Muscle layer of colon (tissue), 2 donors: Measurements from ENCODE around the gene WDR73.
"Not testable (repeated sequence)": the region's sequence is repeated elsewhere in the genome, so short reads cannot be mapped to it uniquely, and the experiment has no call there.

Experiments used
- H3K27ac ChIP-seq: one replicate; pipeline ENCODE4 v1.7.0; 2013; ENCODE audit warnings: low read depth, mild to moderate bottlenecking, low read length, moderate library complexity
- H3K27me3 ChIP-seq, 2 donors: one replicate each; pipeline ENCODE4 v1.7.0; 2013; ENCODE audit warnings: low read length in 2 of 2, mild to moderate bottlenecking in 2 of 2; ENCODE audit not compliant: insufficient read depth in 2 of 2, control insufficient read depth in 1 of 2
- H3K36me3 ChIP-seq: one replicate; pipeline ENCODE4 v1.7.0; 2013; ENCODE audit warnings: mild to moderate bottlenecking, low read length; ENCODE audit not compliant: insufficient read depth
- H3K4me1 ChIP-seq: one replicate; pipeline ENCODE4 v1.7.0; 2013; ENCODE audit warnings: mild to moderate bottlenecking, low read length; ENCODE audit not compliant: insufficient read depth
- H3K4me3 ChIP-seq, 2 donors: one replicate each; pipeline ENCODE4 v1.7.0; 2013; ENCODE audit warnings: low read length in 2 of 2, low read depth in 1 of 2, mild to moderate bottlenecking in 1 of 2, moderate library complexity in 1 of 2
- H3K9ac ChIP-seq: one replicate; pipeline ENCODE4 v1.7.0; 2013; ENCODE audit warnings: low read length
- H3K9me3 ChIP-seq: one replicate; pipeline ENCODE4 v1.7.0; 2013; ENCODE audit warnings: mild to moderate bottlenecking, low read length
- donor health status: abdominal sarcoma.
- donor health status: Adenocarcinoma of cecum.

Gene WDR73

DNA sequence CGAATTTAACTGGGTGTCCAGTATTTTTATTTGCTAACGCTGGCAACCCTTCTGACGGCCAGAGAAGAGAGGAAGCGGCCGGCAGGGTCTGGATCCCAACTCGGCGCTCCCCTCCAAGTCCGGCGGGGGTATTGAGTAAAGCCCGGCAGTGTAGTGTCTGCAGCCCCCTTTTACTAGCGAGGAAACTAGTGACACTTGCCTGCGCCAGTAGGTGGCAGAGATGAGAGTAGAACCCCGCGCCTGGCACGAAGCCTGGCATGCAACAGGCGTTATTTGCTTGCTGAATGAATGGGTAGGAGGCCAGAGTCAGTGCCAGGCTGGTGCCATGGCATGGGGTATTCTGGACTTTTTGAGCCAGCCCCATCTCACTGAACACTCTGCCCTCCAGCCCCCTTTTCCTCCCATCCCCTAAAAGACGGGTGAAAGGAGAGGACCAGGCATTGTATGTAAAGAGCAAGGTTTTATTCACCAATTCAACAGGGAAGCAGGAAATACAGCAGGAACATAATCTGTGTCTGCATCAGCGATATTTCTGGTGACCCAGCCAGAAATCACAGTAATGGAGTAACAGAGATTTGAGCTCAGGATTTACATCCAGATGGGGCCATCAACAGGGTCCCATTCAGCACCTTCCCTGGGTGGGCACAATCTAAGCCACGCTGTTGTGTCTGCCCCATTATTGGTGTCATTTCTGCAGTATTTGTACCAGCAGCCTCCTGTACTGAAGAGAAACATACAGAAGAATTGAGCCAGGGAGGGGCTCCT lies 788 bp upstream of the WDR73 start:
- Histone ChIP-seq H3K27me3 (no peaks in the 10 kb centered on the region), H3K27ac (peak overlapping the region; percentile 96), H3K4me1 (peaks cover 33% of the 10 kb centered on the region), H3K9me3 (no peaks in the 10 kb centered on the region), H3K36me3 (peaks cover 13% of the 10 kb centered on the region), H3K9ac (peak overlapping the region; percentile 69), H3K4me3 (peak overlapping the region; percentile 34 to 90)

DNA sequence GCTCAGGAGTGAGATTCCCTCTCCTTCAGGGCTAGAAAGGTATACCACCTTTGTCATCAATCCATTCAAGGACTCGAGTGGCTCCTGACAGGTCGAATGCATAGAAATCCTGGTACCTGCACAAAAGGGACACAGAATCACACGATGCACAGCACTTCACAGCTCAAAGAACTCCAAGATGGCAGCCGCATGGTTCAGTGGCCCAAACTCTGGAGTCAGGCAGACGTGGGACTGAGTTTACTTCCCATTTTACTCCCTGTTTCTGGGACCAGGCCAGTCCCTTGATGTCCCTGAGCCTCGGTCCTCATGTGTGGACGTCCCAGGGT lies 536 bp downstream of the WDR73 start:
- Histone ChIP-seq H3K27me3 (no peaks in the 10 kb centered on the region), H3K9ac (peak overlapping the region; percentile 69), H3K4me1 (peaks cover 28% of the 10 kb centered on the region), H3K36me3 (peaks cover 25% of the 10 kb centered on the region), H3K4me3 (peak overlapping the region; percentile 34 to 90), H3K9me3 (no peaks in the 10 kb centered on the region), H3K27ac (peak overlapping the region; percentile 96)

- Histone ChIP-seq H3K9ac (no peak overlapping the region), H3K27me3 (no peaks in the 10 kb centered on the region), H3K9me3 (no peaks in the 10 kb centered on the region), H3K36me3 (peaks cover 61% of the 10 kb centered on the region), H3K4me1 (peaks cover 17% of the 10 kb centered on the region), H3K4me3 (no peak overlapping the region), H3K27ac (no peak overlapping the region)
These were observed 4.4 kb downstream of the WDR73 start for GRCh38 chr15:84649706-84650105.

DNA sequence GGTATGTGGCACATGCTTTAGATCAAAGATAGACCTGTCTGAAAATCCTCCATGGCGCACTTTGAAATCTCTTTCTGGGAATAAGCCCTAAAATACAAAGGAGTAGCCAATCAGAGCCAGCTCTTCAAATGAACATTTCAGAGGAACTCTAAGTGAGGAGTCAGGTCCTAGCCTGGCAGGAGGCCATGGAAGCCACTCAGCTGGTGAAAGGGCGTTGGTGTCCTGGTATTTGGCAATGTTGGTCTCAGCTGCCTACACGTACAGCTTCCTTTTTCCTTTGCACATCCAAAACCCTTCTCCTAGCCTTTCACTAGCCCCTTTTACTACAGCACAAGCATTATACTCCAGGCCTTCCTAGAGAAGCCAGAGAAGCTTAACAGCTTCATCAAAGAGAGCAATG lies 5.5 kb downstream of the WDR73 start:
- H3K27ac ChIP-seq: no peak overlapping the region
- peaks cover 61% of the 10 kb centered on the region for H3K36me3 ChIP-seq
- no peak overlapping the region for H3K9ac ChIP-seq
- H3K9me3 ChIP-seq: no peaks in the 10 kb centered on the region
- H3K27me3 ChIP-seq: no peaks in the 10 kb centered on the region
- H3K4me1 ChIP-seq: peaks cover 15% of the 10 kb centered on the region
- no peak overlapping the region for H3K4me3 ChIP-seq

- Histone ChIP-seq H3K9me3 (no peaks in the 10 kb centered on the region), H3K27ac (no peak overlapping the region), H3K9ac (no peak overlapping the region), H3K27me3 (no peaks in the 10 kb centered on the region), H3K4me3 (no peak overlapping the region), H3K4me1 (peaks cover 6% of the 10 kb centered on the region), H3K36me3 (peaks cover 69% of the 10 kb centered on the region)
These were observed 6.4 kb downstream of the WDR73 start for GRCh38 chr15:84647726-84648125.

- H3K36me3 ChIP-seq: peaks cover 76% of the 10 kb centered on the region
- no peaks in the 10 kb centered on the region for H3K9me3 ChIP-seq
- no peaks in the 10 kb centered on the region for H3K4me1 ChIP-seq
- no peak overlapping the region for H3K27ac ChIP-seq
- no peak overlapping the region for H3K4me3 ChIP-seq
- no peak overlapping the region for H3K9ac ChIP-seq
- H3K27me3 ChIP-seq: no peaks in the 10 kb centered on the region
These were observed 8.1 kb downstream of the WDR73 start for GRCh38 chr15:84645997-84646396.

DNA sequence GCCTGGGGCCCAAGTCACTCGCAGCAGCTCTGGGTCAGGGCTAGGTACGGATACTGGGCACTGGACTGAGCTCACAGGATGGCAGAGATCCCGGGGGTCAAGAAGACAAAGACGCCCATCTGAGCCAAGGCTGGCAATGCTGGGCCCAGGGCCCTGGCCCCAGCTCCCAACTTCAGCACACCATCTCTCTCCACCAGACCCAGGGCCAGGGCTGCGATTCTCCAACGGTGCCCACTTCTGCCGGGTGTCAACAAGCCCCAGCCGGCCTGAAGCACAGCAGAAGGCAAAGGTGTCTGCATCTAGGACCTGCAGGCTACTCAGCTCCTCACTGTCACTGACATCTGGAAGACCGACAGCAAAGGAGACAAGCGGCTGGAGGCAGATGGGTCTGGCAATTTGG lies 8.6 kb downstream of the WDR73 start:
- Histone ChIP-seq H3K36me3 (peaks cover 80% of the 10 kb centered on the region), H3K9ac (no peak overlapping the region), H3K27me3 (no peaks in the 10 kb centered on the region), H3K9me3 (no peaks in the 10 kb centered on the region), H3K27ac (no peak overlapping the region), H3K4me3 (no peak overlapping the region), H3K4me1 (no peaks in the 10 kb centered on the region)

DNA sequence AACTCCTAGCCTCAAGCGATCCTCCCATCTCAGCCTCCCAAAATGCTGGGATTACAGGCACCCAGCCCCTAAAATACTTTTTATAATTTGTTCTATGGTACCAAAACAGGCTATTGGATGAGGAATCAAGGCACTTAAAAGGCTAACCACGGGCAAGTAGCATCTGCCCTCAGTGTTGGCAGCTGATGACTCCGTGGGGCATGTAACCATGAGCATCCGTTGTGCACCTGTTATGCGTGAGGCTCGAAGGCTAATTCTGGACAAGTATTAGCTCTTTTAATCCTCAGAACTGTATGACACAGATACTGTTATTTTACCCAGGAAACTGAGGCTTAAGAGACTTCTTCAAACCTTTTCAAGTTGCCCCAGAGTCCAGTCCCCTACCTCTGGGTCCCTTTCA lies 10.2 kb downstream of the WDR73 start:
- Histone ChIP-seq H3K9me3 (no peaks in the 10 kb centered on the region), H3K27ac (no peak overlapping the region), H3K36me3 (peaks cover 83% of the 10 kb centered on the region), H3K4me1 (no peaks in the 10 kb centered on the region), H3K9ac (no peak overlapping the region), H3K27me3 (no peaks in the 10 kb centered on the region), H3K4me3 (no peak overlapping the region)

GRCh38 chr15:84642640-84643039 lies 11.4 kb downstream of the WDR73 start:
- H3K4me3 ChIP-seq: not testable (repeated sequence)

GRCh38 chr15:84641871-84642270 lies 12.2 kb downstream of the WDR73 start:
- not testable (repeated sequence) for H3K4me1 ChIP-seq, H3K4me3 ChIP-seq, H3K27me3 ChIP-seq, H3K27ac ChIP-seq, H3K9me3 ChIP-seq, H3K9ac ChIP-seq
- peaks cover 76% of the 10 kb centered on the region for H3K36me3 ChIP-seq

More at GRCh38 chr15:84642640-84643039, 11.4 kb downstream of the WDR73 start:
- H3K9me3 ChIP-seq, H3K4me1 ChIP-seq, H3K27ac ChIP-seq, H3K27me3 ChIP-seq, H3K9ac ChIP-seq: not testable (repeated sequence)
- peaks cover 80% of the 10 kb centered on the region for H3K36me3 ChIP-seq

GRCh38 chr15:84638103-84638502 lies 16.0 kb downstream of the WDR73 start:
- no peak overlapping the region for H3K4me3 ChIP-seq
- peaks cover 16% of the 10 kb centered on the region for H3K4me1 ChIP-seq
- H3K9me3 ChIP-seq: no peaks in the 10 kb centered on the region
- peaks cover 60% of the 10 kb centered on the region for H3K36me3 ChIP-seq
- H3K9ac ChIP-seq: no peak overlapping the region
- no peak overlapping the region for H3K27ac ChIP-seq
- H3K27me3 ChIP-seq: no peaks in the 10 kb centered on the region

DNA sequence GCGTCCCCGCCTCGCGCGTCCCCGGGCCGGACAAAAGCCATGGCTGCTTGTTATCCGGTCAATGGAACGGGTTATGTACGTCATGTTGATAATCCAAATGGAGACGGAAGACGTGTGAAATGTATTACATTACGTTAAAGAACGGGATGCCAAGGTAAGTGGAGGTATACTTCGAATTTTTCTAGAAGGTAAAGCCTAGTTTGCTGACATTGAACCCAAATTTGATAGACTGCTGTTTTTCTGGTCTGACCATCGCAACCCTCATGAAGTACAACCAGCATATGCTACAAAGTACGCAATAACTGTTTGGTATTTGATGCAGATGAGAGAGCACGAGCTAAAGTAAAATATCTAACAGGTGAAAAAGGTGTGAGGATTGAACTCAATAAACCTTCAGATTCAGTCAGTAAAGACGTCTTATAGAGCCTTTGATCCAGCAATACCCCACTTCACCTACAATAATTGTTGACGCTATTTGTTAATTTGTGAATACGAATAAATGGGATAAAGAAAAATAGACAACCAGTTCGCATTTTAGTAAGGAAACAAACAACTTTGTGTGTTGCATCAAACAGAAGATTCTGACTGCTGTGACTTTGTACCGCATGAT lies 19.8 kb downstream of the WDR73 start:
- peaks cover 25% of the 10 kb centered on the region for H3K36me3 ChIP-seq
- peaks cover 35% of the 10 kb centered on the region for H3K4me1 ChIP-seq
- no peaks in the 10 kb centered on the region for H3K27me3 ChIP-seq
- no peaks in the 10 kb centered on the region for H3K9me3 ChIP-seq
- H3K27ac ChIP-seq: peak overlapping the region; percentile 85
- H3K4me3 ChIP-seq: peak overlapping the region; percentile 78 to 88
- H3K9ac ChIP-seq: peak overlapping the region; percentile 41
